Fibroblast of lung (primary cell): Measurements from ENCODE around the gene MINK1.

Source experiments
- CTCF ChIP-seq, 2 donors: IDR thresholded peaks in 1 of 2; conservative IDR thresholded peaks in 1 of 2; 1 replicate in 1 of 2; 2 replicates in 1 of 2; pipeline ENCODE4 v1.5.1; 2011 to 2012; ENCODE audit warnings: low read length in 2 of 2, control low read depth in 1 of 2, inconsistent platforms in 1 of 2, low read depth in 1 of 2, mild to moderate bottlenecking in 1 of 2
- EZH2 ChIP-seq: IDR thresholded peaks from 2 replicates; pipeline ENCODE4 v1.5.1; 2012; ENCODE audit warnings: low read length, control low read depth, mild to moderate bottlenecking; ENCODE audit errors: missing control alignments

DNA sequence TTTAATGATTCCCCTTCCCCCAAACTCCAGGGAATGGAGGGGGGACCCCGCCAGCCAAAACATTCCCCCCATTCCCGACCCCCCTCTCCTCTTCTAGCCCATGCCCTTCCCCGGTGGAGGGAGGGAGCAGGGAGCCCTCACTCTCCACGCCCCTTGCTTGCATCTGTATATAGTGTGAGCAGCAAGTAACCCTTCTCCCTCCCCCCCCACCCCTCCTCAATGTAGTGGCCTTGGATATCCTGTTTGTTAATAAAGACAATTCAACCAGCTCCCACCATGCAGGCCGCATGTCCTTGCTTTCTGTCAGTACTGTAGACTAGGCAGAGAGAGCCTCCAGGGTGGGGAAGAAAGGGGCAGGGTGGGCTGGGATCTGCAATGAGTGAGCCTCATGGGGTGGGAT is 64.6 kb downstream of the MINK1 start:
- TF ChIP-seq CTCF (conservative IDR thresholded peaks at IDR 0.05 in 1 of 2, IDR thresholded peaks at IDR 0.05 in 1 of 2; ENCODE audit: low read depth in 1 of 2, low read length in 2 of 2) (no peak), EZH2 (no peak)
